ENCODE measurements around the gene SORCS2.

The SORCS2 gene

GRCh38 chr4:7652006-7652405 is 459.7 kb downstream of the SORCS2 start:
- Mint-ChIP-seq H3K4me3 (no peak overlapping the region), H3K27me3 (peaks cover 60% of the 10 kb centered on the region), H3K27ac (peak overlapping the region; percentile 59), H3K9me3 (no peaks in the 10 kb centered on the region), H3K4me1 (ENCODE audit: low read depth) (peaks cover 78% of the 10 kb centered on the region), H3K36me3 (ENCODE audit: low read depth) (no peaks in the 10 kb centered on the region)
- intact Hi-C loops (cut with micrococcal nuclease) = loop anchor here (10.0 kb wide), 1 partner anchor 93 kb away; no protein-coding TSS in a partner anchor

DNA sequence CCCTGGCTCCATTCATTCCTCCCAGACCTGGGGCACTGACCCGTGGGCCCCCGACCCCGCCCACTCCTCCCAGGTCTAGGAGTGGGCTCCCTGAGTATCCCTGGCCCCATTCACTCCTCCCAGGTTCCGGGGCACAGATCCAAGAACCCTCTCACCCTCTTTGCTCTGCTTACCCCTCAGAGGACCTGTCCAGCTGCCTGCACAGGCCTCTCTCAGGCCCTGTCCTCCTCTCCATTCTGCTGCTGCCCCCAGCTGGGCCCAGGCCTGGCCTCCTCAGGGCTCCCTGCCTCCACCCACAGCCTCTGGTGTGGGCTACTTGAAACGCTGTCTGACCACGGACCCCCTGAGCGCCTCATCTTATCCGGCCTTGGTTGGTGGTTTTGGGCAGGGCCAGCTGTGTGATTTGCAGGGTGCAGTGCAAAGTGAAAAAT is 460.1 kb downstream of the SORCS2 start:
- H3K27me3 Mint-ChIP-seq = peaks cover 56% of the 10 kb centered on the region
- no peaks in the 10 kb centered on the region for H3K9me3 Mint-ChIP-seq
- H3K36me3 Mint-ChIP-seq (ENCODE audit: low read depth) = no peaks in the 10 kb centered on the region
- H3K4me1 Mint-ChIP-seq (ENCODE audit: low read depth) = peaks cover 73% of the 10 kb centered on the region
- peak overlapping the region; percentile 59 for H3K27ac Mint-ChIP-seq
- peak overlapping the region; percentile 30 for H3K4me3 Mint-ChIP-seq
- intact Hi-C loops (cut with micrococcal nuclease) = loop anchor here (10.0 kb wide), 1 partner anchor 92 kb away; no protein-coding TSS in a partner anchor

- no peaks in the 10 kb centered on the region for H3K9me3 Mint-ChIP-seq
- peak overlapping the region; percentile 59 for H3K27ac Mint-ChIP-seq
- H3K4me3 Mint-ChIP-seq = no peak overlapping the region
- intact Hi-C loops (cut with micrococcal nuclease) = loop anchor here (10.0 kb wide), 1 partner anchor 92 kb away; no protein-coding TSS in a partner anchor
- H3K4me1 Mint-ChIP-seq (ENCODE audit: low read depth) = peaks cover 69% of the 10 kb centered on the region
- H3K27me3 Mint-ChIP-seq = peaks cover 52% of the 10 kb centered on the region
- no peaks in the 10 kb centered on the region for H3K36me3 Mint-ChIP-seq (ENCODE audit: low read depth)
Observed at GRCh38 chr4:7652906-7653305, 460.6 kb downstream of the SORCS2 start.

- Mint-ChIP-seq H3K9me3 (no peaks in the 10 kb centered on the region), H3K27me3 (peaks cover 48% of the 10 kb centered on the region), H3K27ac (peak overlapping the region; percentile 79), H3K4me3 (peak overlapping the region; percentile 47), H3K4me1 (ENCODE audit: low read depth) (peaks cover 60% of the 10 kb centered on the region), H3K36me3 (ENCODE audit: low read depth) (no peaks in the 10 kb centered on the region)
- intact Hi-C loops (cut with micrococcal nuclease) = loop anchor here (10.0 kb wide), 1 partner anchor 91 kb away; no protein-coding TSS in a partner anchor
Observed at GRCh38 chr4:7653510-7654369, 461.4 kb downstream of the SORCS2 start.

GRCh38 chr4:7654550-7655445 is 462.5 kb downstream of the SORCS2 start:
- H3K4me3 Mint-ChIP-seq = no peak overlapping the region
- H3K9me3 Mint-ChIP-seq = no peaks in the 10 kb centered on the region
- H3K27ac Mint-ChIP-seq = peak overlapping the region; percentile 79
- no peaks in the 10 kb centered on the region for H3K36me3 Mint-ChIP-seq (ENCODE audit: low read depth)
- H3K4me1 Mint-ChIP-seq (ENCODE audit: low read depth) = peaks cover 50% of the 10 kb centered on the region
- intact Hi-C loops (cut with micrococcal nuclease) = loop anchor here (10.0 kb wide), 1 partner anchor 90 kb away; no protein-coding TSS in a partner anchor
- H3K27me3 Mint-ChIP-seq = peaks cover 48% of the 10 kb centered on the region

- peaks cover 41% of the 10 kb centered on the region for H3K4me1 Mint-ChIP-seq (ENCODE audit: low read depth)
- H3K27me3 Mint-ChIP-seq = peaks cover 48% of the 10 kb centered on the region
- H3K9me3 Mint-ChIP-seq = no peaks in the 10 kb centered on the region
- intact Hi-C loops (cut with micrococcal nuclease) = loop anchor here (10.0 kb wide), 1 partner anchor 89 kb away; no protein-coding TSS in a partner anchor
- H3K4me3 Mint-ChIP-seq = no peak overlapping the region
- H3K36me3 Mint-ChIP-seq (ENCODE audit: low read depth) = no peaks in the 10 kb centered on the region
- peak overlapping the region; percentile 79 for H3K27ac Mint-ChIP-seq
Observed at GRCh38 chr4:7655511-7656243, 463.3 kb downstream of the SORCS2 start.

- H3K9me3 Mint-ChIP-seq = no peaks in the 10 kb centered on the region
- H3K27me3 Mint-ChIP-seq = peaks cover 42% of the 10 kb centered on the region
- no peak overlapping the region for H3K4me3 Mint-ChIP-seq
- intact Hi-C loops (cut with micrococcal nuclease) = loop anchor here (10.0 kb wide), 1 partner anchor 88 kb away; no protein-coding TSS in a partner anchor
- H3K27ac Mint-ChIP-seq = no peak overlapping the region
- H3K4me1 Mint-ChIP-seq (ENCODE audit: low read depth) = peaks cover 34% of the 10 kb centered on the region
- H3K36me3 Mint-ChIP-seq (ENCODE audit: low read depth) = no peaks in the 10 kb centered on the region
Observed at GRCh38 chr4:7656244-7656800, 464.0 kb downstream of the SORCS2 start.

- no peaks in the 10 kb centered on the region for H3K36me3 Mint-ChIP-seq (ENCODE audit: low read depth)
- H3K27ac Mint-ChIP-seq = no peak overlapping the region
- intact Hi-C loops (cut with micrococcal nuclease) = loop anchor here (10.0 kb wide), 1 partner anchor 87 kb away; no protein-coding TSS in a partner anchor
- peaks cover 29% of the 10 kb centered on the region for H3K27me3 Mint-ChIP-seq
- peaks cover 20% of the 10 kb centered on the region for H3K4me1 Mint-ChIP-seq (ENCODE audit: low read depth)
- no peaks in the 10 kb centered on the region for H3K9me3 Mint-ChIP-seq
- H3K4me3 Mint-ChIP-seq = no peak overlapping the region
Observed at GRCh38 chr4:7657545-7658297, 465.4 kb downstream of the SORCS2 start.

DNA sequence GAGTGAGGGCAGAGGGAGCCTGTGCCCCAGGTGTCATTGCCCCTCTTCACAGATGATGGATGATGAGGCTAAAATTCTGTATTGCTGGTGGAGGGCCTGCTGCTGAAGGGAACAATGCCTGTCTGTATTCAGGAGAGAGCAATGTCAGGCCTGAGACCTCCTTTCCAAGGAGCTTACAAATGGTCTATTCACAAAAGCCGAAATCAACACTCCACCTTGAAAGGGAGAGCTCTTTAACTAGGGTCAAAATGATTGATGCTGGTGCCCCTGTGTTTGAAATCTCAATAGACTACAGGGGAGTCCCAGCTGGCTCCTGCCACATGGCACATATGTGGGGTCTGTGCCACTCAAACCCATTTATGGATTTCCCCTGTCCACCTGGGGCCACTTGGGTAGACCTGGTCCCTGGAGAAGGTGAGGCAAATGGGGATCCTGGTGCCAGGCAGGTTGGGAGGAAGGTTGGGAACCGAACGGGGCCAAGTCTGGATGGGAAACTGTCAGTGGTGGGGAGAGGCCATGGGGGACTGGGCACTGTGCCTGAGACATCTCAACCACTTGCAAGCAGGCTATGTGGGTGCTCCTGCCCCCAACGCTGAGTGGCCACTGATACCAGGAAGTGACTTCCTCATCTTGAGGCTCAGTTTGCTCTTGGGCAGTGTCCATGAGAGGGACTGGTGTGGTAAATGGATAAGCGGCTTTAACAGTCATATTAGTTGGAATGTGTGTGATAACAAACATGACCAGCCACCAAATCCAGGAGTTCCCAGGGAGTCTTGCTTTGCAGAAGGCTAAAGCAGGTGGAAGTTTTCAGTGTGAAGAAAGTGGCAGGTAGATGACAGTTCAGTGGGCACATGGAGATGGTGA is 466.2 kb downstream of the SORCS2 start:
- Mint-ChIP-seq H3K9me3 (no peaks in the 10 kb centered on the region), H3K27me3 (peaks cover 27% of the 10 kb centered on the region), H3K4me1 (ENCODE audit: low read depth) (peaks cover 17% of the 10 kb centered on the region), H3K27ac (no peak overlapping the region), H3K36me3 (ENCODE audit: low read depth) (no peaks in the 10 kb centered on the region), H3K4me3 (no peak overlapping the region)
- intact Hi-C loops (cut with micrococcal nuclease) = loop anchor here (10.0 kb wide), 1 partner anchor 86 kb away; no protein-coding TSS in a partner anchor

- Mint-ChIP-seq H3K36me3 (ENCODE audit: low read depth) (no peaks in the 10 kb centered on the region), H3K27ac (no peak overlapping the region), H3K4me3 (no peak overlapping the region), H3K9me3 (no peaks in the 10 kb centered on the region), H3K27me3 (peaks cover 20% of the 10 kb centered on the region), H3K4me1 (ENCODE audit: low read depth) (peaks cover 6% of the 10 kb centered on the region)
- intact Hi-C loops (cut with micrococcal nuclease) = loop anchor here (10.0 kb wide), 1 partner anchor 85 kb away; no protein-coding TSS in a partner anchor
Observed at GRCh38 chr4:7659429-7660175, 467.3 kb downstream of the SORCS2 start.

Data from dendritic cell treated with granulocyte-macrophage colony-stimulating factor and Interleukin-4, amounts not matched to agents 40 ng/mL and 50 ng/mL, for 4 days (primary cell).